ENCODE results near the gene CFAP74. TPM values are rescaled to one million over a fixed set of nuclear protein-coding genes. Genes with fewer than 3 reads are reported as not detected.

CFAP74 gene
- total and polyA plus RNA-seq, 2 of the 4 experiments (the other 2 are of a cell fraction), result not detected

DNA sequence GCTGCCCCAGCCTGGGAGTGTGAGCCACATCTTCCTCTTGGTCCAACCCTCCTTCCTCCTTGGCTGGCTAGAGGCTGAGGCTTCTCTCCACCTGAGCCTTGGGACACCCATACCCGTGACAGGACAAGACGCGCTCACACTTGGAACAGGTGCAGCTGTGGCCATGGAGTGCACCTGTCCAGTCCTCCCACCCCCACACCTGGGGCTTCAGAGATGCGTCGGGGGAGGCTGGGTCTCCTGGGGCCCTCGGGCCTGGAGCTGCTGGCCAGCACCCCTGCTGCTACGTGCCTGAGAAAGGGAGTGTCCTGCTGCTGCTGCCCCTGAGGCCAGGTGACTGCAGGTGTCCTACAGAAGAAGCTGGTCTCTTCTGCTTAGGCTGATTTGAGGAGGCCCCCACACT, 47.5 kb downstream of the CFAP74 start:
- Histone ChIP-seq H2AK5ac (ENCODE audit: low read depth, low read length) (no peak overlapping the region), H3K9me3 (ENCODE audit: control insufficient read depth, insufficient read depth, low read length) (no peaks in the 10 kb centered on the region), H3K18ac (ENCODE audit: low read depth, low read length) (no peak overlapping the region), H3K9me1 (ENCODE audit: insufficient read depth, low read length) (no peaks in the 10 kb centered on the region), H2BK15ac (ENCODE audit: low read depth, low read length) (no peak overlapping the region), H3K27me3 (ENCODE audit: control insufficient read depth, insufficient read depth, low read length) (peaks cover 34% of the 10 kb centered on the region), H3K79me1 (ENCODE audit: low read depth in 1 of 2, low read length in 2 of 2) (no peaks in the 10 kb centered on the region), H3K23ac (ENCODE audit: low read depth, low read length) (no peak overlapping the region), H4K5ac (ENCODE audit: low read depth, low read length) (no peak overlapping the region), H3K14ac (replicated peaks; ENCODE audit: low read depth, low read length) (no peak overlapping the region), H2BK120ac (ENCODE audit: low read depth, low read length) (no peak overlapping the region), H3K9ac (ENCODE audit: low read depth, low read length) (no peak overlapping the region), H3K4me2 (ENCODE audit: low read depth, low read length) (no peak overlapping the region), H4K20me1 (ENCODE audit: insufficient read depth, low read length) (no peaks in the 10 kb centered on the region), H3K36me3 (ENCODE audit: control insufficient read depth, insufficient read depth, low read length) (no peaks in the 10 kb centered on the region), H2AFZ (replicated peaks; ENCODE audit: low read length, poor library complexity) (no peak overlapping the region), H3K4ac (ENCODE audit: low read depth, low read length) (no peak overlapping the region), H3K56ac (ENCODE audit: extremely low read depth, insufficient read depth, low read length) (no peak overlapping the region), H3K4me1 (ENCODE audit: control insufficient read depth, insufficient read depth, low read length) (peaks cover 2% of the 10 kb centered on the region; the same call in 1 of the 2 replicates), H3K27ac (ENCODE audit: insufficient read depth, low read length) (no peak overlapping the region), H4K8ac (ENCODE audit: low read depth in 2 of 2, low read length in 2 of 2) (no peak overlapping the region), H2BK5ac (ENCODE audit: low read depth, low read length, poor library complexity, severe bottlenecking) (no peak overlapping the region), H4K91ac (ENCODE audit: insufficient read depth, low read depth, low read length) (no peak overlapping the region), H2BK20ac (ENCODE audit: low read depth, low read length) (no peak overlapping the region), H2AK9ac (replicated peaks; ENCODE audit: low read depth, low read length, poor library complexity) (no peak overlapping the region), H3K4me3 (ENCODE audit: insufficient read depth, low read depth, low read length) (no peak overlapping the region)
- CTCF ChIA-PET, result interaction anchor here (1.7 kb wide), 1 partner anchor 89 kb away, joined by 6 read pairs; no protein-coding TSS in a partner anchor
- TF ChIP-seq MXI1 (IDR thresholded peaks at IDR 0.05; ENCODE audit: borderline replicate concordance, low read depth, low read length) (no peak), CEBPB (IDR thresholded peaks at IDR 0.05; ENCODE audit: low read depth, low read length) (no peak), SMC3 (IDR thresholded peaks at IDR 0.05; ENCODE audit: low read depth, low read length) (no peak), RAD21 (IDR thresholded peaks at IDR 0.05; ENCODE audit: low read length) (no peak), MAZ (IDR thresholded peaks at IDR 0.05; ENCODE audit: borderline replicate concordance, low read depth, low read length) (no peak), BHLHE40 (IDR thresholded peaks at IDR 0.05; ENCODE audit: low read depth, low read length) (no peak), FOS (IDR thresholded peaks at IDR 0.05; ENCODE audit: low read depth, low read length) (no peak), RCOR1 (IDR thresholded peaks at IDR 0.05; ENCODE audit: insufficient replicate concordance, low read length) (no peak), NFE2L2 (IDR thresholded peaks at IDR 0.05; ENCODE audit: low read depth, low read length) (no peak), RFX5 (IDR thresholded peaks at IDR 0.05; ENCODE audit: low read depth, low read length) (no peak), MAFK (IDR thresholded peaks at IDR 0.05; ENCODE audit: low read depth, low read length) (no peak), POLR2A (IDR thresholded peaks at IDR 0.05; ENCODE audit: low read depth, low read length) (no peak), CHD1 (IDR thresholded peaks at IDR 0.05; ENCODE audit: low read depth, low read length) (no peak)
- TF ChIP-seq, protein P1, sequence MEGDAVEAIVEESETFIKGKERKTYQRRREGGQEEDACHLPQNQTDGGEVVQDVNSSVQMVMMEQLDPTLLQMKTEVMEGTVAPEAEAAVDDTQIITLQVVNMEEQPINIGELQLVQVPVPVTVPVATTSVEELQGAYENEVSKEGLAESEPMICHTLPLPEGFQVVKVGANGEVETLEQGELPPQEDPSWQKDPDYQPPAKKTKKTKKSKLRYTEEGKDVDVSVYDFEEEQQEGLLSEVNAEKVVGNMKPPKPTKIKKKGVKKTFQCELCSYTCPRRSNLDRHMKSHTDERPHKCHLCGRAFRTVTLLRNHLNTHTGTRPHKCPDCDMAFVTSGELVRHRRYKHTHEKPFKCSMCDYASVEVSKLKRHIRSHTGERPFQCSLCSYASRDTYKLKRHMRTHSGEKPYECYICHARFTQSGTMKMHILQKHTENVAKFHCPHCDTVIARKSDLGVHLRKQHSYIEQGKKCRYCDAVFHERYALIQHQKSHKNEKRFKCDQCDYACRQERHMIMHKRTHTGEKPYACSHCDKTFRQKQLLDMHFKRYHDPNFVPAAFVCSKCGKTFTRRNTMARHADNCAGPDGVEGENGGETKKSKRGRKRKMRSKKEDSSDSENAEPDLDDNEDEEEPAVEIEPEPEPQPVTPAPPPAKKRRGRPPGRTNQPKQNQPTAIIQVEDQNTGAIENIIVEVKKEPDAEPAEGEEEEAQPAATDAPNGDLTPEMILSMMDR (conservative IDR thresholded peaks at IDR 0.05; ENCODE audit: low read depth, low read length), result no peak
- TF ChIP-seq, protein P2, sequence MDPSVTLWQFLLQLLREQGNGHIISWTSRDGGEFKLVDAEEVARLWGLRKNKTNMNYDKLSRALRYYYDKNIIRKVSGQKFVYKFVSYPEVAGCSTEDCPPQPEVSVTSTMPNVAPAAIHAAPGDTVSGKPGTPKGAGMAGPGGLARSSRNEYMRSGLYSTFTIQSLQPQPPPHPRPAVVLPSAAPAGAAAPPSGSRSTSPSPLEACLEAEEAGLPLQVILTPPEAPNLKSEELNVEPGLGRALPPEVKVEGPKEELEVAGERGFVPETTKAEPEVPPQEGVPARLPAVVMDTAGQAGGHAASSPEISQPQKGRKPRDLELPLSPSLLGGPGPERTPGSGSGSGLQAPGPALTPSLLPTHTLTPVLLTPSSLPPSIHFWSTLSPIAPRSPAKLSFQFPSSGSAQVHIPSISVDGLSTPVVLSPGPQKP (IDR thresholded peaks at IDR 0.05; ENCODE audit: borderline replicate concordance, low read depth, low read length), result no peak
- TF ChIP-seq, protein P3, sequence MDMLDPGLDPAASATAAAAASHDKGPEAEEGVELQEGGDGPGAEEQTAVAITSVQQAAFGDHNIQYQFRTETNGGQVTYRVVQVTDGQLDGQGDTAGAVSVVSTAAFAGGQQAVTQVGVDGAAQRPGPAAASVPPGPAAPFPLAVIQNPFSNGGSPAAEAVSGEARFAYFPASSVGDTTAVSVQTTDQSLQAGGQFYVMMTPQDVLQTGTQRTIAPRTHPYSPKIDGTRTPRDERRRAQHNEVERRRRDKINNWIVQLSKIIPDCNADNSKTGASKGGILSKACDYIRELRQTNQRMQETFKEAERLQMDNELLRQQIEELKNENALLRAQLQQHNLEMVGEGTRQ (IDR thresholded peaks at IDR 0.05; ENCODE audit: low read depth, low read length), result no peak
- in situ Hi-C loops (cut with MboI; ENCODE audit: low sequenced_read_pairs), result loop anchor here (10.0 to 25.0 kb wide), 2 partner anchors 89 to 406 kb away; no protein-coding TSS in a partner anchor
- no TSS peak for BruUV-seq (replicated peaks)
- POLR2A ChIA-PET (ENCODE audit: unreplicated experiment), result no interaction called here
- 50% methylated on average over 3 of the region's 7 CpGs; no CpG with 5 or more reads in 1 of the 2 experiments for WGBS, 2 experiments (ENCODE audit: extremely low coverage in 2 of 2, insufficient read length in 1 of 2)
- DNase-seq (no peak), ATAC-seq (ENCODE audit: low read depth) (no peak)
- dilution Hi-C loops (cut with HindIII; ENCODE audit: low sequenced_read_pairs, unreplicated experiment), result no loop called here
- intact Hi-C loops (cut with micrococcal nuclease), result no loop called here
